Peyer's patch (tissue), 4 donors: ENCODE measurements around the gene KCTD1.

Source experiments
- POLR2A ChIP-seq, 2 donors: fragments of 450-650 bp; IDR thresholded peaks; one replicate each; pipeline ENCODE4 v1.5.1; 2017; ENCODE audit warnings: antibody characterized with exemption in 2 of 2, mild to moderate bottlenecking in 2 of 2, moderate library complexity in 2 of 2
- TF ChIP-seq, protein P1 (sequence below), 6 experiments: fragments of 450-650 bp in 4 of 6; fragments of 200-600 bp in 2 of 6; sonication (generic) in 1 of 6; IDR thresholded peaks; one replicate each; pipeline ENCODE4 v1.5.1; 2017 to 2019; ENCODE audit warnings: antibody characterized with exemption in 6 of 6, mild to moderate bottlenecking in 3 of 6, moderate library complexity in 1 of 6

DNA sequence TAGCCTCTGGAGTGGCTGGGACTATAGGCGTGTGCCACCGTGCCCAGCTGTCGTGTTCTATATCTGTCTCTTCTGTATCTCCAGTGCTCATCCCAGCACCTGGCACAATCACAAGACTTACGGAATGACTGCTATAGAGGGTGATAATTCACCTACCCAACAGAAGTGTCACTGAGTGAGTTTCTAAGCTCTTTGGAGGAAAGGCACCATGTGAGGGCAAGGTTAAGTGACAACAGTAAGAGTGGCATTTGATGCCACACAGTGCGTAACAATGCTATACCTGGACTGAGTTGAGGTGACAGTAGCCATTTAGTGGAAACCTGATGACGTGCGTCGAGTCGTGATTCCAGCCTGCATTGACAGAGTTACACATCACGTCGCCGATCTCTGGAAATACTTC, 89.0 kb downstream of the KCTD1 start:
- no peak for TF ChIP-seq POLR2A (IDR thresholded peaks at IDR 0.05)
- TF ChIP-seq, protein P1, sequence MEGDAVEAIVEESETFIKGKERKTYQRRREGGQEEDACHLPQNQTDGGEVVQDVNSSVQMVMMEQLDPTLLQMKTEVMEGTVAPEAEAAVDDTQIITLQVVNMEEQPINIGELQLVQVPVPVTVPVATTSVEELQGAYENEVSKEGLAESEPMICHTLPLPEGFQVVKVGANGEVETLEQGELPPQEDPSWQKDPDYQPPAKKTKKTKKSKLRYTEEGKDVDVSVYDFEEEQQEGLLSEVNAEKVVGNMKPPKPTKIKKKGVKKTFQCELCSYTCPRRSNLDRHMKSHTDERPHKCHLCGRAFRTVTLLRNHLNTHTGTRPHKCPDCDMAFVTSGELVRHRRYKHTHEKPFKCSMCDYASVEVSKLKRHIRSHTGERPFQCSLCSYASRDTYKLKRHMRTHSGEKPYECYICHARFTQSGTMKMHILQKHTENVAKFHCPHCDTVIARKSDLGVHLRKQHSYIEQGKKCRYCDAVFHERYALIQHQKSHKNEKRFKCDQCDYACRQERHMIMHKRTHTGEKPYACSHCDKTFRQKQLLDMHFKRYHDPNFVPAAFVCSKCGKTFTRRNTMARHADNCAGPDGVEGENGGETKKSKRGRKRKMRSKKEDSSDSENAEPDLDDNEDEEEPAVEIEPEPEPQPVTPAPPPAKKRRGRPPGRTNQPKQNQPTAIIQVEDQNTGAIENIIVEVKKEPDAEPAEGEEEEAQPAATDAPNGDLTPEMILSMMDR (IDR thresholded peaks at IDR 0.05): no peak
